GM23338 (cell line): Measurements from ENCODE around the gene PRDM2.

ENCODE experiments used
- CTCF ChIP-seq, 2 experiments: fragments of 200-600 bp in 1 of 2; sonication (generic) in 1 of 2; conservative IDR thresholded peaks; 2 replicates each; pipeline versions ENCODE4 v1.5.1 to v1.6.1; 2016 to 2017; ENCODE audit warnings: antibody characterized with exemption in 2 of 2, low read depth in 2 of 2, mild to moderate bottlenecking in 2 of 2, moderate library complexity in 1 of 2
- EZH2 ChIP-seq: fragments of 200-600 bp; sonication (generic); IDR thresholded peaks from one replicate; pipeline ENCODE4 v1.8.0; 2017; ENCODE audit warnings: antibody characterized with exemption, mild to moderate bottlenecking, low read depth; ENCODE audit not compliant: unreplicated experiment
- STAT1 ChIP-seq: IDR thresholded peaks from one replicate; pipeline ENCODE4 v1.6.1; 2016; ENCODE audit warnings: antibody characterized with exemption; ENCODE audit not compliant: unreplicated experiment

GRCh38 chr1:13674377-13674776 is 25.6 kb upstream of the PRDM2 start:
- TF ChIP-seq EZH2, result no peak
- TF ChIP-seq CTCF (conservative IDR thresholded peaks at IDR 0.05; ENCODE audit: low read depth in 2 of 2), result no peak
- TF ChIP-seq STAT1, result no peak
